WERI-Rb-1 (cell line): ENCODE measurements around the gene RFK.

Experiments
- DNase-seq: peaks from one replicate; pipeline ENCODE4 v3.0.0-alpha.2; 2020
- H3K27ac ChIP-seq: fragments of 250-450 bp; sonication (Bioruptor Pico); 2 replicates; pipeline ENCODE4 v1.5.1; 2020; ENCODE audit warnings: mild to moderate bottlenecking, moderate library complexity
- H3K27me3 ChIP-seq: fragments of 250-450 bp; sonication (Bioruptor Pico); 2 replicates; pipeline ENCODE4 v1.5.1; 2021; ENCODE audit warnings: mild to moderate bottlenecking, low read depth, moderate library complexity; ENCODE audit not compliant: insufficient read depth, severe bottlenecking
- H3K36me3 ChIP-seq: fragments of 250-450 bp; sonication (Bioruptor Pico); 2 replicates; pipeline ENCODE4 v1.5.1; 2020; ENCODE audit warnings: mild to moderate bottlenecking, moderate library complexity
- H3K4me3 ChIP-seq: 2 replicates; pipeline ENCODE4 v1.5.1; 2011; ENCODE audit warnings: low read depth, mild to moderate bottlenecking, control low read depth, low read length
- H3K9me3 ChIP-seq: fragments of 250-450 bp; sonication (Bioruptor Pico); 2 replicates; pipeline ENCODE4 v1.5.1; 2021; ENCODE audit warnings: mild to moderate bottlenecking, moderate library complexity; ENCODE audit not compliant: severe bottlenecking
- CTCF ChIP-seq: IDR thresholded peaks from 2 replicates; pipeline ENCODE4 v1.5.1; 2011; ENCODE audit warnings: low read depth, mild to moderate bottlenecking, control low read depth, inconsistent platforms, low read length

The RFK gene

GRCh38 chr9:76373173-76373783, 20.9 kb downstream of the RFK start:
- no peaks in the 10 kb centered on the region for H3K36me3 ChIP-seq
- no peaks in the 10 kb centered on the region for H3K27me3 ChIP-seq
- no peaks in the 10 kb centered on the region for H3K9me3 ChIP-seq
- DNase-seq, result no peak
- H3K27ac ChIP-seq, result no peak overlapping the region
- no peak overlapping the region for H3K4me3 ChIP-seq
- no peak for TF ChIP-seq CTCF

GRCh38 chr9:76372336-76372735, 21.9 kb downstream of the RFK start:
- DNase-seq, result no peak
- Histone ChIP-seq H3K36me3 (no peaks in the 10 kb centered on the region), H3K4me3 (no peak overlapping the region), H3K9me3 (no peaks in the 10 kb centered on the region), H3K27me3 (no peaks in the 10 kb centered on the region), H3K27ac (no peak overlapping the region)
- no peak for TF ChIP-seq CTCF

- Histone ChIP-seq H3K36me3 (no peaks in the 10 kb centered on the region), H3K27ac (no peak overlapping the region), H3K4me3 (no peak overlapping the region), H3K9me3 (no peaks in the 10 kb centered on the region), H3K27me3 (no peaks in the 10 kb centered on the region)
- no peak for TF ChIP-seq CTCF
- no peak for DNase-seq
Measured at GRCh38 chr9:76371901-76372300, 22.3 kb downstream of the RFK start.

GRCh38 chr9:76370396-76371023, 23.7 kb downstream of the RFK start:
- Histone ChIP-seq H3K36me3 (no peaks in the 10 kb centered on the region), H3K9me3 (no peaks in the 10 kb centered on the region), H3K4me3 (no peak overlapping the region), H3K27ac (peak overlapping the region; percentile 83), H3K27me3 (no peaks in the 10 kb centered on the region)
- no peak for DNase-seq
- TF ChIP-seq CTCF, result no peak

GRCh38 chr9:76369583-76369982, 24.6 kb downstream of the RFK start:
- no peaks in the 10 kb centered on the region for H3K36me3 ChIP-seq
- H3K27ac ChIP-seq, result peak overlapping the region; percentile 83
- TF ChIP-seq CTCF, result no peak
- peak; percentile 79 for DNase-seq
- H3K4me3 ChIP-seq, result peak overlapping the region; percentile 21; the same call in 1 of the 2 replicates
- H3K27me3 ChIP-seq, result no peaks in the 10 kb centered on the region
- H3K9me3 ChIP-seq, result no peaks in the 10 kb centered on the region

GRCh38 chr9:76366275-76366674, 28.0 kb downstream of the RFK start:
- H3K27me3 ChIP-seq, result no peaks in the 10 kb centered on the region
- H3K9me3 ChIP-seq, result no peaks in the 10 kb centered on the region
- no peak overlapping the region for H3K4me3 ChIP-seq
- no peak overlapping the region; the same call in 1 of the 2 replicates for H3K27ac ChIP-seq
- H3K36me3 ChIP-seq, result no peaks in the 10 kb centered on the region
- TF ChIP-seq CTCF, result no peak
- DNase-seq, result no peak
